Kidney (tissue), 14 donors: ENCODE results near the gene CDK5RAP3. TPM values are rescaled to one million over a fixed set of nuclear protein-coding genes. Genes with fewer than 3 reads are reported as not detected.

Experiments
- DNase-seq, 5 donors: peaks; one replicate each; pipeline ENCODE4 v3.0.0-alpha.2; 2013 to 2020
- FAIRE-seq: peaks from 2 replicates; lab custom pipeline; 2012; peaks lifted over from hg19 to GRCh38; lab: Jason Lieb, UNC
- H3K27ac ChIP-seq, 2 donors: one replicate each; pipeline ENCODE4 v1.7.0; 2013; ENCODE audit warnings: low read depth in 2 of 2, low read length in 2 of 2, inconsistent platforms in 1 of 2
- H3K27me3 ChIP-seq: one replicate; pipeline ENCODE4 v1.7.1; 2013; ENCODE audit warnings: low read length, inconsistent platforms; ENCODE audit not compliant: control insufficient read depth, insufficient read depth
- H3K36me3 ChIP-seq, 3 donors: one replicate each; pipeline versions ENCODE4 v1.7.0 to v1.7.1; 2013; ENCODE audit warnings: low read length in 3 of 3, control low read depth in 1 of 3, inconsistent platforms in 1 of 3; ENCODE audit not compliant: insufficient read depth in 3 of 3, control insufficient read depth in 2 of 3
- H3K4me1 ChIP-seq, 3 donors: one replicate each; pipeline versions ENCODE4 v1.7.0 to v1.7.1; 2013; ENCODE audit warnings: low read length in 3 of 3, inconsistent platforms in 1 of 3, low read depth in 1 of 3; ENCODE audit not compliant: control insufficient read depth in 2 of 3, insufficient read depth in 2 of 3
- H3K4me3 ChIP-seq, 3 donors: one replicate each; pipeline versions ENCODE4 v1.7.0 to v1.8.1; 2013; ENCODE audit warnings: low read length in 3 of 3, control low read depth in 1 of 3, inconsistent platforms in 1 of 3
- H3K9ac ChIP-seq, 3 donors: one replicate each; pipeline versions ENCODE4 v1.7.0 to v1.7.1; 2013; ENCODE audit warnings: low read length in 3 of 3, control low read depth in 1 of 3, inconsistent platforms in 1 of 3
- H3K9me3 ChIP-seq, 3 donors: one replicate each; pipeline versions ENCODE4 v1.7.0 to v1.7.1; 2013; ENCODE audit warnings: low read length in 3 of 3, control low read depth in 1 of 3, inconsistent platforms in 1 of 3; ENCODE audit not compliant: control insufficient read depth in 2 of 3, insufficient read depth in 1 of 3
- CTCF ChIP-seq: IDR thresholded peaks from 3 replicates; pipeline ENCODE4 v1.5.1; 2012; ENCODE audit warnings: mild to moderate bottlenecking, moderate library complexity, borderline replicate concordance; ENCODE audit not compliant: insufficient read depth; ENCODE audit errors: extremely low read depth
- intact Hi-C: fragments of 100-400 bp; cut with DNase I; formaldehyde crosslinking; loops from one replicate; pipeline ENCODE4 v1.11.1; 2022
- polyA plus RNA-seq: library from polyadenylated mRNA; stranded (reverse); fragments of 350-450 nt; fragmentation: Illumina TruSeq; extraction: RNeasy Lipid Tissue Mini Kit (QIAGEN cat#74804); gene quantifications from one replicate; pipeline ENCODE4 v1.2.3, GENCODE V29; 2014; ENCODE audit warnings: low read depth, low replicate concordance; ENCODE audit not compliant: insufficient read depth
- total RNA-seq: library from RNA; stranded (reverse); fragmentation: NEBNext Ultra II Directional; extraction: Animal tissue kit (Norgen Biotek cat#: 25700); gene quantifications from one replicate; pipeline ENCODE4 v1.2.1, GENCODE V29; 2021
- donor health status: control.
- donor health status: control.
- donor health status: control.
- donor health status: control.
- donor health status: control.
- donor health status: DM: yes; HTN: yes; CAD: no.
- donor health status: Normal renal cell carcinoma (clear cell type).

CDK5RAP3 gene
- total and polyA plus RNA-seq, 2 donors from 2014 or later: 140 to 208 TPM

GRCh38 chr17:47968836-47969235 is 2.1 kb upstream of the CDK5RAP3 start:
- Histone ChIP-seq H3K9me3 (no peaks in the 10 kb centered on the region), H3K27ac (no peak overlapping the region), H3K9ac (no peak overlapping the region), H3K36me3 (peaks cover 0 to 2% (median 0%) of the 10 kb centered on the region in 3 donors), H3K27me3 (no peaks in the 10 kb centered on the region), H3K4me3 (no peak overlapping the region), H3K4me1 (peaks cover 0 to 10% (median 5%) of the 10 kb centered on the region in 3 donors)
- intact Hi-C loops: no loop called here
- DNase-seq (no peak), FAIRE-seq (no peak)
- TF ChIP-seq CTCF: no peak

GRCh38 chr17:47969930-47970724 is 786 bp upstream of the CDK5RAP3 start:
- Histone ChIP-seq H3K9ac (peak overlapping the region in 2 of 3 donors; percentile 14 to 31), H3K27me3 (no peaks in the 10 kb centered on the region), H3K4me3 (peak overlapping the region; percentile 40 to 62 (median 58)), H3K4me1 (peaks cover 0 to 10% (median 5%) of the 10 kb centered on the region in 3 donors), H3K27ac (peak overlapping the region; percentile 5 to 26), H3K9me3 (no peaks in the 10 kb centered on the region), H3K36me3 (peaks cover 2 to 12% (median 9%) of the 10 kb centered on the region in 3 donors)
- TF ChIP-seq CTCF: no peak
- peak in 1 of 5 donors; percentile 57 for DNase-seq
- intact Hi-C loops: no loop called here
- no peak for FAIRE-seq

GRCh38 chr17:47973541-47973940 is 2.6 kb downstream of the CDK5RAP3 start:
- DNase-seq: peak in 1 of 5 donors; percentile 22
- no peak overlapping the region for H3K27ac ChIP-seq
- no peaks in the 10 kb centered on the region for H3K9me3 ChIP-seq
- TF ChIP-seq CTCF: no peak
- intact Hi-C loops: no loop called here
- H3K27me3 ChIP-seq: no peaks in the 10 kb centered on the region
- H3K4me1 ChIP-seq: peaks cover 0 to 10% (median 5%) of the 10 kb centered on the region in 3 donors
- no peak overlapping the region for H3K4me3 ChIP-seq
- peaks cover 4 to 23% (median 18%) of the 10 kb centered on the region in 3 donors for H3K36me3 ChIP-seq
- no peak for FAIRE-seq
- no peak overlapping the region for H3K9ac ChIP-seq
